SJSA1 (cell line): ENCODE measurements around the gene SLC17A9. TPM values are rescaled to one million over a fixed set of nuclear protein-coding genes. Genes with fewer than 3 reads are reported as not detected.

Source experiments
- DNase-seq, 2 experiments: peaks; one replicate each; pipeline ENCODE4 v3.0.0-alpha.2; 2015 to 2020; ENCODE audit warnings: low spot score in 2 of 2, low read depth in 1 of 2
- H3K27ac ChIP-seq: fragments of 250-450 bp; sonication (Bioruptor Pico); 2 replicates; pipeline ENCODE4 v1.5.1; 2020; ENCODE audit warnings: mild to moderate bottlenecking, moderate library complexity
- H3K27me3 ChIP-seq: fragments of 250-450 bp; sonication (Bioruptor Pico); replicated peaks from 2 replicates; pipeline ENCODE4 v1.5.1; 2020; ENCODE audit warnings: mild to moderate bottlenecking, moderate library complexity
- H3K36me3 ChIP-seq: fragments of 250-450 bp; sonication (Bioruptor Pico); 2 replicates; pipeline ENCODE4 v1.5.1; 2020; ENCODE audit warnings: mild to moderate bottlenecking
- H3K4me1 ChIP-seq: fragments of 250-450 bp; sonication (Bioruptor Pico); replicated peaks from 2 replicates; pipeline ENCODE4 v1.6.1; 2021; ENCODE audit warnings: mild to moderate bottlenecking
- H3K4me3 ChIP-seq: fragments of 250-450 bp; sonication (Bioruptor Pico); 2 replicates; pipeline ENCODE4 v1.5.1; 2020; ENCODE audit warnings: mild to moderate bottlenecking
- H3K9me3 ChIP-seq: fragments of 250-450 bp; sonication (Bioruptor Pico); replicated peaks from 2 replicates; pipeline ENCODE4 v1.5.1; 2020; ENCODE audit warnings: mild to moderate bottlenecking
- total RNA-seq: library from RNA; depleted of rRNA; stranded (reverse); fragments of >200 nt; shearing (Covaris generic); gene quantifications from 2 replicates; pipeline ENCODE4 v1.2.3, GENCODE V29; 2014

SLC17A9 gene
- total RNA-seq, 1 experiment from 2014 or later, result not detected

- DNase-seq, result no peak
- Histone ChIP-seq H3K27me3 (peaks cover 71% of the 10 kb centered on the region), H3K4me3 (no peak overlapping the region), H3K9me3 (no peaks in the 10 kb centered on the region), H3K36me3 (no peaks in the 10 kb centered on the region), H3K27ac (no peak overlapping the region), H3K4me1 (peaks cover 6% of the 10 kb centered on the region; the same call in 1 of the 2 replicates)
Measured at GRCh38 chr20:62968378-62969178, 16.1 kb downstream of the SLC17A9 start.

GRCh38 chr20:62969179-62969760 lies 16.8 kb downstream of the SLC17A9 start:
- H3K9me3 ChIP-seq, result no peaks in the 10 kb centered on the region
- H3K4me1 ChIP-seq, result peaks cover 6% of the 10 kb centered on the region; the same call in 1 of the 2 replicates
- H3K36me3 ChIP-seq, result no peaks in the 10 kb centered on the region
- H3K4me3 ChIP-seq, result no peak overlapping the region
- peaks cover 71% of the 10 kb centered on the region for H3K27me3 ChIP-seq
- no peak overlapping the region for H3K27ac ChIP-seq
- no peak for DNase-seq

GRCh38 chr20:62969939-62970306 lies 17.4 kb downstream of the SLC17A9 start:
- H3K9me3 ChIP-seq, result no peaks in the 10 kb centered on the region
- H3K27ac ChIP-seq, result no peak overlapping the region
- no peak for DNase-seq
- H3K4me1 ChIP-seq, result peaks cover 6% of the 10 kb centered on the region; the same call in 1 of the 2 replicates
- H3K36me3 ChIP-seq, result no peaks in the 10 kb centered on the region
- no peak overlapping the region for H3K4me3 ChIP-seq
- peaks cover 71% of the 10 kb centered on the region for H3K27me3 ChIP-seq

- no peak overlapping the region for H3K4me3 ChIP-seq
Measured at GRCh38 chr20:62970307-62971210, 18.1 kb downstream of the SLC17A9 start.

GRCh38 chr20:62971211-62971949 lies 18.9 kb downstream of the SLC17A9 start:
- H3K36me3 ChIP-seq, result no peaks in the 10 kb centered on the region
- H3K4me1 ChIP-seq, result peaks cover 6% of the 10 kb centered on the region; the same call in 1 of the 2 replicates
- peaks cover 73% of the 10 kb centered on the region for H3K27me3 ChIP-seq
- DNase-seq, result no peak
- no peak overlapping the region for H3K4me3 ChIP-seq
- H3K9me3 ChIP-seq, result no peaks in the 10 kb centered on the region
- no peak overlapping the region for H3K27ac ChIP-seq

More at GRCh38 chr20:62970307-62971210, 18.1 kb downstream of the SLC17A9 start:
- H3K36me3 ChIP-seq, result no peaks in the 10 kb centered on the region
- no peak overlapping the region for H3K27ac ChIP-seq
- no peaks in the 10 kb centered on the region for H3K9me3 ChIP-seq
- peaks cover 6% of the 10 kb centered on the region; the same call in 1 of the 2 replicates for H3K4me1 ChIP-seq
- no peak for DNase-seq
- peaks cover 71% of the 10 kb centered on the region for H3K27me3 ChIP-seq

- Histone ChIP-seq H3K36me3 (no peaks in the 10 kb centered on the region), H3K27me3 (peaks cover 77% of the 10 kb centered on the region), H3K4me1 (peaks cover 6% of the 10 kb centered on the region; the same call in 1 of the 2 replicates), H3K9me3 (no peaks in the 10 kb centered on the region), H3K27ac (no peak overlapping the region), H3K4me3 (no peak overlapping the region)
- DNase-seq, result peak; percentile 47 to 88
Measured at GRCh38 chr20:62971950-62972844, 19.7 kb downstream of the SLC17A9 start.

- Histone ChIP-seq H3K4me1 (peaks cover 6% of the 10 kb centered on the region; the same call in 1 of the 2 replicates), H3K27ac (no peak overlapping the region), H3K4me3 (no peak overlapping the region), H3K36me3 (no peaks in the 10 kb centered on the region), H3K27me3 (peaks cover 78% of the 10 kb centered on the region), H3K9me3 (no peaks in the 10 kb centered on the region)
- no peak for DNase-seq
Measured at GRCh38 chr20:62972845-62973745, 20.6 kb downstream of the SLC17A9 start.

GRCh38 chr20:62975251-62975760 lies 22.8 kb downstream of the SLC17A9 start:
- no peaks in the 10 kb centered on the region for H3K36me3 ChIP-seq
- no peak overlapping the region for H3K4me3 ChIP-seq
- no peaks in the 10 kb centered on the region for H3K9me3 ChIP-seq
- H3K27ac ChIP-seq, result no peak overlapping the region
- H3K27me3 ChIP-seq, result peaks cover 82% of the 10 kb centered on the region
- DNase-seq, result no peak
- H3K4me1 ChIP-seq, result peaks cover 6% of the 10 kb centered on the region; the same call in 1 of the 2 replicates

GRCh38 chr20:62975812-62976508 lies 23.5 kb downstream of the SLC17A9 start:
- Histone ChIP-seq H3K27ac (no peak overlapping the region), H3K4me3 (no peak overlapping the region), H3K9me3 (no peaks in the 10 kb centered on the region), H3K36me3 (no peaks in the 10 kb centered on the region), H3K4me1 (peaks cover 6% of the 10 kb centered on the region; the same call in 1 of the 2 replicates), H3K27me3 (peaks cover 82% of the 10 kb centered on the region)
- DNase-seq, result no peak

- DNase-seq, result no peak
- H3K4me1 ChIP-seq, result peaks cover 6% of the 10 kb centered on the region; the same call in 1 of the 2 replicates
- no peaks in the 10 kb centered on the region for H3K36me3 ChIP-seq
- no peak overlapping the region for H3K27ac ChIP-seq
- peaks cover 87% of the 10 kb centered on the region for H3K27me3 ChIP-seq
- no peaks in the 10 kb centered on the region for H3K9me3 ChIP-seq
- H3K4me3 ChIP-seq, result no peak overlapping the region
Measured at GRCh38 chr20:62976886-62977285, 24.4 kb downstream of the SLC17A9 start.
